HCEC 1CT (cell line): ENCODE results near the gene SEMA3C.

Experiments used
- DNase-seq: peaks from one replicate; pipeline ENCODE4 v3.0.0-alpha.2; 2017

The SEMA3C gene

DNA sequence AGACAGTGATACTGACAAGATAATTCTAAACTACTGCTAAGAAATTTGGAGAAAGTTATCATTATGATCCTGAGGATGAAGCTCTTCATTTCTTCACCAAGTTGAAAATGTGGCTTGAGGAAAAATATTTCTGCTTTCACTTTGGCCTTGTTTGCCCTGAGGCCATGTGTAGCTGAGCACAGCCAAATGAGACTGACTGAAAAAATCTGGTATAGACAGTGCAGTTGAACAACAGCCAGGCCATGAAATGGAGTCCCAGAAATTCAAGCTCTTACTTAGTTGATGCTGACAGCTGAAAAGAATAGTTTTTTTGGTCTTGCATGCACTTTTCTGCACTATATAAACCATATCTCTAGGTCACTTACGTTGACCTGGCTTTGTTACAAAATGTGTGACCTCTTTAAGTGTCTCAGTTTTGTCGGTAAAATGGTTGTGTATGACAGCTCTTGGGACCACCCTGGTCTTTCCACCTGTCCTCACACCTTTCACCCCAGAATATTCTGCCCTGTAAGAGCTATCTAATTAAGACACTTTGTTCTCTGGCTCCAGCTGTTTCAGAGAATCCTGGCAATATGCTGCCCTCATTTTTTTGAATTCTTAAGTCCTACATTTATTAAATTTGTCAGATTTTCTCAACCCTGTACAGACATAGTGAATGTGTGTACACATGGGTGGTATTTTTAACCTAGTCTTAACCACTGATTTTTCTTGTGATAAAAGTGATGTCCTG, 189.1 kb downstream of the SEMA3C start:
- DNase-seq = no peak

- DNase-seq = no peak
Measured at GRCh38 chr7:80726666-80727065, 192.2 kb downstream of the SEMA3C start.

DNA sequence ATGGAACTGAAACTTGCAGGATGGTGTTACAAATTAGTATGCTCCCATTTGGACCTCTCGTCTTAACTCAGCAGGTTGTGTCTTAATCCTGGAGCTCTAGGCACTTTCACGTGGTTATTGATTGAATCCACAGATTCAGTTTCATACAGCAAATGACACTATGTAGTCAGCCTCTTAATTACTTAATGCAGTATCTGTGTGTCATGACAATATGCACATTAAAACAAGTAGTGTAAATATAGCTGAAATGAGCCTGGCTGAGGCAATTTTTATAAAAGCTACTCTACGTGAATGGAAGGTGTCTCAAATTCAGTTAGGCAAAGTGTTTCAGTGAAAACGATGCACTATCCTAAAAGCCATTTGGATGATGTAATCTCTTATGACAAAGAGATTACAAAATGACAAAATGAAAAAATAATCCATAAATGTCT, 193.7 kb downstream of the SEMA3C start:
- DNase-seq = peak; percentile 21

GRCh38 chr7:80724249-80724871, 194.5 kb downstream of the SEMA3C start:
- DNase-seq = peak; percentile 81

DNA sequence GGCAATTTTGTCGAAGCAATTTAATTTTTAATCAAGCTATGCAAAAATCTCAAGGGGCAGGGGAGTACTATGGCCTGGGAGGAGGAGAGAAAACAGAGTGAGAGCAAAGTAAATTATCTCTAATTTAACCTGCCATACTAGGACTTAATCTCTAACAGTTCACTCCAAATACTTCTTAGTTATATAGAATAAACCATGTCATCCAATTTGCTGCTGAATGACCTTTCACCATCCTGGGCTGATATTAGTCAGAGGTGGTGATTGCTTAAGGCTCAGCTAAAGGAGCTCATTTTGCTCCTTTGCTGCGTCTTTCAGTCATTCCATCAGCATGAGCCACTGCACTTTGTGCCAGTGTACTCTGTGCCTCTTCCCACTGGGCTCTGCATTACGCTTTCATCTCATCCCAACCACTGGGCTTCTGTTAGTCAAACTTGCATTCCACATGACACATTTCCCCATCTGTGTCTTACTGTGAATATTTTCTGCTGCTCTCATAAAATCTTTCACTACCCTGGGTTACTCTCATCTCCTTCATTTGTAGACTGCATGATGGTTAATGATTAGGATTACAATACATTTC, 196.1 kb downstream of the SEMA3C start:
- DNase-seq = peak; percentile 100

- DNase-seq = peak; percentile 92
Measured at GRCh38 chr7:80721883-80722615, 196.8 kb downstream of the SEMA3C start.

- DNase-seq = no peak
Measured at GRCh38 chr7:80720146-80720545, 198.7 kb downstream of the SEMA3C start.

- DNase-seq = peak; percentile 88
Measured at GRCh38 chr7:80719261-80719660, 199.6 kb downstream of the SEMA3C start.

DNA sequence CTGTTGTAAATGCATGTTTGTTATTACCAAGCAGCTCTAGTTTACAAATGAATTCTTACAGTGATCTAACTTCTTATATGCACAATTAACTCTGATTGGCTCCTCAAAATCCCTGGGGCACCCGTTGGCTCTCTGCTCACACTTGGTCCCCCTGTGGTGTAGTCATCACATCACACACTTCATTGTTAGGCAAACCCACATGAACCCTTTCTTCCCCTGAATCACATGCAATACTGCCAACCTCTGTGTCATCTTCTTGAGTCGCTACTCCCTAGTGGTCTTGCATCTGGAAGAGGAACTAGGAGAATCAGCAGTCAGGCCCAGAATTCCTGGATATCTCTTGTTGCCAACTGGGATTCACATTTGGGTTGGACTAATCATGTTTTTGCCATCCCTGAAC, 207.3 kb downstream of the SEMA3C start:
- DNase-seq = peak; percentile 70

- no peak for DNase-seq
Measured at GRCh38 chr7:80708123-80708522, 210.7 kb downstream of the SEMA3C start.

- DNase-seq = peak; percentile 71
Measured at GRCh38 chr7:80707318-80707717, 211.5 kb downstream of the SEMA3C start.

- DNase-seq = no peak
Measured at GRCh38 chr7:80705130-80705781, 213.6 kb downstream of the SEMA3C start.

GRCh38 chr7:80703272-80703671, 215.6 kb downstream of the SEMA3C start:
- DNase-seq = peak; percentile 26

DNA sequence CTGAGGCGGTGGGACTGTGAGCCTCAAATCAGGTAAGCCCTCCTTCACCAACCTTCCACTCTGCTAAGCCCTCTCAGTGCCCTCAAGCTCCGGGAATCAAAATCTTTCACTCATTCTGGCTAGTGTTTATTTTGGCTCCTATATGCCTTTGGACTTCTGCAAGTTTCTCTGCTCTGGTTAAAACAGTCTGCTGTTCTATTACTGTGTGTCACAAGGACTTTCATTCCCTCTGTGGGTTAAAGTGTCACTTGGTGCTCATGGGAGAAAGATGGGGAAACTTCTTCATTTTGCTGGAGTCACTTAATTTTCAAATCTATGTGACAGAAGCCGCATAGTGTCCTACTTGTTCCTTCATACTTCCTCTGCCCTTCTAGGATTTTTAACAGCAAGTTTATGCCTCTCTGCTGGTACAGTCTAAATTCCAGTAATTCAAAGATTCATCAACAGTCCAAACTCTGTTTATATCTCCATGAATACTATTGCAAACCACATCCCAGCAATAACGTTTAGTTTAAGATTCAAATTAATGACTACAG, 219.1 kb downstream of the SEMA3C start:
- DNase-seq = peak; percentile 14

- DNase-seq = peak; percentile 52
Measured at GRCh38 chr7:80699045-80699638, 219.7 kb downstream of the SEMA3C start.
